GM23248 (cell line): ENCODE results near the gene SNAI3. TPM values are rescaled to one million over a fixed set of nuclear protein-coding genes. Genes with fewer than 3 reads are reported as not detected.

ENCODE experiments used
- DNase-seq: peaks from one replicate; pipeline ENCODE4 v3.0.0-alpha.2; 2015
- H2AFZ ChIP-seq: fragments of 200-600 bp; sonication (generic); 2 replicates; pipeline ENCODE4 v1.6.1; 2016; ENCODE audit warnings: antibody characterized with exemption
- H3F3A ChIP-seq: fragments of 200-600 bp; sonication (generic); 2 replicates; pipeline ENCODE4 v1.6.1; 2016; ENCODE audit warnings: mild to moderate bottlenecking, antibody characterized with exemption, mixed run types; ENCODE audit not compliant: insufficient read depth
- H3K27ac ChIP-seq: fragments of 200-600 bp; sonication (generic); 2 replicates; pipeline ENCODE4 v1.5.1; 2016; ENCODE audit warnings: mild to moderate bottlenecking
- H3K27me3 ChIP-seq: fragments of 200-600 bp; sonication (generic); replicated peaks from 2 replicates; pipeline ENCODE4 v1.6.1; 2016; ENCODE audit warnings: mild to moderate bottlenecking; ENCODE audit not compliant: insufficient read depth
- H3K36me3 ChIP-seq: fragments of 200-600 bp; sonication (generic); 2 replicates; pipeline ENCODE4 v1.6.1; 2016; ENCODE audit warnings: low read depth, mild to moderate bottlenecking
- H3K4me1 ChIP-seq: fragments of 200-600 bp; sonication (generic); 2 replicates; pipeline ENCODE4 v1.6.1; 2016; ENCODE audit warnings: mild to moderate bottlenecking; ENCODE audit not compliant: insufficient read depth
- H3K4me2 ChIP-seq: fragments of 200-600 bp; sonication (generic); one replicate; pipeline ENCODE4 v1.6.1; 2016; ENCODE audit warnings: mild to moderate bottlenecking; ENCODE audit not compliant: unreplicated experiment
- H3K4me3 ChIP-seq: fragments of 200-600 bp; sonication (generic); 2 replicates; pipeline ENCODE4 v1.5.1; 2016; ENCODE audit warnings: mild to moderate bottlenecking
- H3K79me2 ChIP-seq: fragments of 200-600 bp; sonication (generic); 2 replicates; pipeline ENCODE4 v1.6.1; 2016; ENCODE audit warnings: mild to moderate bottlenecking; ENCODE audit not compliant: insufficient read depth
- H3K9ac ChIP-seq: fragments of 200-600 bp; sonication (generic); 2 replicates; pipeline ENCODE4 v1.6.1; 2016; ENCODE audit warnings: mild to moderate bottlenecking
- H3K9me2 ChIP-seq: fragments of 200-600 bp; sonication (generic); 2 replicates; pipeline ENCODE4 v1.6.1; 2016; ENCODE audit warnings: mixed run types, mild to moderate bottlenecking, moderate library complexity; ENCODE audit not compliant: insufficient read depth
- H3K9me3 ChIP-seq: fragments of 200-600 bp; sonication (generic); one replicate; pipeline ENCODE4 v1.6.1; 2017; ENCODE audit warnings: low read depth
- H4K20me1 ChIP-seq: fragments of 200-600 bp; sonication (generic); 2 replicates; pipeline ENCODE4 v1.6.0; 2016; ENCODE audit not compliant: insufficient read depth
- EZH2 ChIP-seq: fragments of 200-600 bp; sonication (generic); IDR thresholded peaks from 2 replicates; pipeline ENCODE4 v1.6.1; 2018; ENCODE audit warnings: antibody characterized with exemption, mild to moderate bottlenecking; ENCODE audit not compliant: insufficient read depth, poor library complexity, severe bottlenecking
- EZH2phosphoT487 ChIP-seq: fragments of 200-600 bp; sonication (generic); IDR thresholded peaks from 2 replicates; pipeline ENCODE4 v1.6.1; 2018; ENCODE audit warnings: antibody characterized with exemption, moderate library complexity, mild to moderate bottlenecking, low read depth; ENCODE audit not compliant: insufficient read depth
- WGBS, 2 experiments: methylation state at CpG; one replicate each; pipeline ENCODE4 v1.1.6; 2015 to 2017; ENCODE audit warnings: low lambda C conversion rate in 2 of 2, low coverage in 1 of 2; ENCODE audit errors: missing lambda C conversion rate in 2 of 2; 5-methylcytosine and 5-hydroxymethylcytosine counted together
- in situ Hi-C: fragments of 300-500 bp; cut with MboI; formaldehyde crosslinking; loops from 2 replicates; pipeline ENCODE4 v1.15.0; 2020
- polyA plus RNA-seq: library from polyadenylated mRNA; unstranded; fragments of >200 nt; fragmentation: Nextera tagmentation; extraction: Ambion mirVana; gene quantifications from 2 replicates; pipeline ENCODE4 v1.2.1, GENCODE V29; 2016
- total RNA-seq: library from RNA; depleted of rRNA; stranded (reverse); fragments of >200 nt; shearing (Covaris generic); gene quantifications from 2 replicates; pipeline ENCODE4 v1.2.3, GENCODE V29; 2014

The SNAI3 gene
- total and polyA plus RNA-seq, 2 experiments from 2014 or later: 0.71 TPM; not detected in 1

GRCh38 chr16:88731699-88732098 is 45.4 kb upstream of the SNAI3 start:
- Histone ChIP-seq H3K9ac (no peak overlapping the region), H3F3A (peaks cover 6% of the 10 kb centered on the region; the same call in 1 of the 2 replicates), H3K27me3 (no peaks in the 10 kb centered on the region), H3K4me2 (no peak overlapping the region), H2AFZ (no peak overlapping the region), H3K4me1 (no peaks in the 10 kb centered on the region), H4K20me1 (no peaks in the 10 kb centered on the region), H3K4me3 (no peak overlapping the region), H3K27ac (no peak overlapping the region), H3K9me2 (no peaks in the 10 kb centered on the region), H3K9me3 (no peaks in the 10 kb centered on the region), H3K79me2 (peaks cover 2% of the 10 kb centered on the region; the same call in 1 of the 2 replicates), H3K36me3 (peaks cover 20% of the 10 kb centered on the region; the same call in 1 of the 2 replicates)
- no peak for DNase-seq
- in situ Hi-C loops: no loop called here
- WGBS, 2 experiments: 75 to 81% methylated on average over 10 to 15 of the region's 15 CpGs
- TF ChIP-seq EZH2 (no peak), EZH2phosphoT487 (no peak)

- H3K4me1 ChIP-seq: no peaks in the 10 kb centered on the region
- no peaks in the 10 kb centered on the region for H3K27me3 ChIP-seq
- peaks cover 6% of the 10 kb centered on the region; the same call in 1 of the 2 replicates for H3F3A ChIP-seq
- TF ChIP-seq EZH2 (no peak), EZH2phosphoT487 (no peak)
- no peak for DNase-seq
- in situ Hi-C loops: no loop called here
- H2AFZ ChIP-seq: no peak overlapping the region
- H3K27ac ChIP-seq: no peak overlapping the region
- H3K9me3 ChIP-seq: no peaks in the 10 kb centered on the region
- peaks cover 26% of the 10 kb centered on the region; the same call in 1 of the 2 replicates for H3K36me3 ChIP-seq
- H3K4me3 ChIP-seq: no peak overlapping the region
- H3K9me2 ChIP-seq: no peaks in the 10 kb centered on the region
- H3K79me2 ChIP-seq: 0 out of 2 replicates have a peak, but pooled peaks cover 6% of the 10 kb centered on the region
- WGBS, 2 experiments: 93 to 94% methylated on average over 31 to 34 of the region's 34 CpGs
- no peak overlapping the region for H3K4me2 ChIP-seq
- H3K9ac ChIP-seq: no peak overlapping the region
- no peaks in the 10 kb centered on the region for H4K20me1 ChIP-seq
Measured at GRCh38 chr16:88730632-88731607, 44.6 kb upstream of the SNAI3 start.

- Histone ChIP-seq H3K27me3 (no peaks in the 10 kb centered on the region), H3K79me2 (0 out of 2 replicates have a peak, but pooled peaks cover 11% of the 10 kb centered on the region), H3K36me3 (peaks cover 23% of the 10 kb centered on the region; the same call in 1 of the 2 replicates), H4K20me1 (no peaks in the 10 kb centered on the region), H2AFZ (no peak overlapping the region), H3K9me3 (no peaks in the 10 kb centered on the region), H3K4me3 (no peak overlapping the region), H3K4me1 (no peaks in the 10 kb centered on the region), H3K9ac (no peak overlapping the region), H3K9me2 (no peaks in the 10 kb centered on the region), H3K27ac (no peak overlapping the region), H3F3A (peaks cover 6% of the 10 kb centered on the region; the same call in 1 of the 2 replicates), H3K4me2 (no peak overlapping the region)
- WGBS, 2 experiments: 84 to 88% methylated on average over 17 to 20 of the region's 20 CpGs
- no peak for DNase-seq
- TF ChIP-seq EZH2 (no peak), EZH2phosphoT487 (no peak)
- in situ Hi-C loops: no loop called here
Measured at GRCh38 chr16:88727871-88728270, 41.6 kb upstream of the SNAI3 start.

GRCh38 chr16:88726981-88727380 is 40.7 kb upstream of the SNAI3 start:
- no peak overlapping the region for H3K4me3 ChIP-seq
- H3F3A ChIP-seq: peaks cover 6% of the 10 kb centered on the region; the same call in 1 of the 2 replicates
- no peak for TF ChIP-seq EZH2
- no peak for TF ChIP-seq EZH2phosphoT487
- H3K4me2 ChIP-seq: no peak overlapping the region
- H3K79me2 ChIP-seq: 0 out of 2 replicates have a peak, but pooled peaks cover 11% of the 10 kb centered on the region
- H3K27me3 ChIP-seq: no peaks in the 10 kb centered on the region
- H3K27ac ChIP-seq: no peak overlapping the region
- no peaks in the 10 kb centered on the region for H3K9me2 ChIP-seq
- no peaks in the 10 kb centered on the region for H4K20me1 ChIP-seq
- no peak overlapping the region for H2AFZ ChIP-seq
- no peaks in the 10 kb centered on the region for H3K4me1 ChIP-seq
- DNase-seq: no peak
- H3K36me3 ChIP-seq: peaks cover 23% of the 10 kb centered on the region; the same call in 1 of the 2 replicates
- no peak overlapping the region for H3K9ac ChIP-seq
- in situ Hi-C loops: no loop called here
- 97% methylated on average over 21 to 28 of the region's 28 CpGs for WGBS, 2 experiments
- H3K9me3 ChIP-seq: no peaks in the 10 kb centered on the region
